Measurements from ENCODE around the gene SLC22A4.

GRCh38 chr5:132377738-132378137 lies 83.5 kb downstream of the SLC22A4 start:
- TF ChIP-seq POLR2A (IDR thresholded peaks at IDR 0.05; ENCODE audit: extremely low read depth, insufficient read length): no peak
- TF ChIP-seq, protein P1, sequence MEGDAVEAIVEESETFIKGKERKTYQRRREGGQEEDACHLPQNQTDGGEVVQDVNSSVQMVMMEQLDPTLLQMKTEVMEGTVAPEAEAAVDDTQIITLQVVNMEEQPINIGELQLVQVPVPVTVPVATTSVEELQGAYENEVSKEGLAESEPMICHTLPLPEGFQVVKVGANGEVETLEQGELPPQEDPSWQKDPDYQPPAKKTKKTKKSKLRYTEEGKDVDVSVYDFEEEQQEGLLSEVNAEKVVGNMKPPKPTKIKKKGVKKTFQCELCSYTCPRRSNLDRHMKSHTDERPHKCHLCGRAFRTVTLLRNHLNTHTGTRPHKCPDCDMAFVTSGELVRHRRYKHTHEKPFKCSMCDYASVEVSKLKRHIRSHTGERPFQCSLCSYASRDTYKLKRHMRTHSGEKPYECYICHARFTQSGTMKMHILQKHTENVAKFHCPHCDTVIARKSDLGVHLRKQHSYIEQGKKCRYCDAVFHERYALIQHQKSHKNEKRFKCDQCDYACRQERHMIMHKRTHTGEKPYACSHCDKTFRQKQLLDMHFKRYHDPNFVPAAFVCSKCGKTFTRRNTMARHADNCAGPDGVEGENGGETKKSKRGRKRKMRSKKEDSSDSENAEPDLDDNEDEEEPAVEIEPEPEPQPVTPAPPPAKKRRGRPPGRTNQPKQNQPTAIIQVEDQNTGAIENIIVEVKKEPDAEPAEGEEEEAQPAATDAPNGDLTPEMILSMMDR (IDR thresholded peaks at IDR 0.05; ENCODE audit: low read depth, low read length): no peak
- TF ChIP-seq, protein P2, sequence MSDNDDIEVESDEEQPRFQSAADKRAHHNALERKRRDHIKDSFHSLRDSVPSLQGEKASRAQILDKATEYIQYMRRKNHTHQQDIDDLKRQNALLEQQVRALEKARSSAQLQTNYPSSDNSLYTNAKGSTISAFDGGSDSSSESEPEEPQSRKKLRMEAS (IDR thresholded peaks at IDR 0.05; ENCODE audit: low read depth, low read length): no peak
- no peak for TF ChIP-seq MYC (IDR thresholded peaks at IDR 0.05; ENCODE audit: low read depth, low read length)

Measured in NB4 (cell line).